ENCODE results near the gene WTAP.
"Not testable (repeated sequence)": the region's sequence is repeated elsewhere in the genome, so short reads cannot be mapped to it uniquely, and the experiment has no call there.

The WTAP gene

GRCh38 chr6:159715166-159715565 lies 12.1 kb upstream of the WTAP start:
- no peak for DNase-seq (ENCODE audit: low read depth)
- no peak overlapping the region for H3K4me3 ChIP-seq (ENCODE audit: low read length)
- TF ChIP-seq CTCF (IDR thresholded peaks at IDR 0.05; ENCODE audit: insufficient read depth, low read depth, low read length, missing control alignments), result no peak

- TF ChIP-seq CTCF (IDR thresholded peaks at IDR 0.05; ENCODE audit: insufficient read depth, low read depth, low read length, missing control alignments), result no peak
- no peak for DNase-seq (ENCODE audit: low read depth)
- no peak overlapping the region for H3K4me3 ChIP-seq (ENCODE audit: low read length)
Measured at GRCh38 chr6:159715605-159716004, 11.7 kb upstream of the WTAP start.

GRCh38 chr6:159716247-159717096 lies 10.8 kb upstream of the WTAP start:
- H3K4me3 ChIP-seq (ENCODE audit: low read length), result no peak overlapping the region
- peak; percentile 96 for DNase-seq (ENCODE audit: low read depth)
- no peak for TF ChIP-seq CTCF (IDR thresholded peaks at IDR 0.05; ENCODE audit: insufficient read depth, low read depth, low read length, missing control alignments)

- no peak overlapping the region for H3K4me3 ChIP-seq (ENCODE audit: low read length)
- no peak for TF ChIP-seq CTCF (IDR thresholded peaks at IDR 0.05; ENCODE audit: insufficient read depth, low read depth, low read length, missing control alignments)
- no peak for DNase-seq (ENCODE audit: low read depth)
Measured at GRCh38 chr6:159718634-159719033, 8.7 kb upstream of the WTAP start.

GRCh38 chr6:159719287-159719686 lies 8.0 kb upstream of the WTAP start:
- H3K4me3 ChIP-seq (ENCODE audit: low read length), result no peak overlapping the region
- DNase-seq (ENCODE audit: low read depth), result no peak
- no peak for TF ChIP-seq CTCF (IDR thresholded peaks at IDR 0.05; ENCODE audit: insufficient read depth, low read depth, low read length, missing control alignments)

- peak; percentile 44 for TF ChIP-seq CTCF (IDR thresholded peaks at IDR 0.05; ENCODE audit: insufficient read depth, low read depth, low read length, missing control alignments)
- H3K4me3 ChIP-seq (ENCODE audit: low read length), result no peak overlapping the region
- peak; percentile 62 for DNase-seq (ENCODE audit: low read depth)
Measured at GRCh38 chr6:159720708-159721107, 6.6 kb upstream of the WTAP start.

GRCh38 chr6:159721981-159722380 lies 5.3 kb upstream of the WTAP start:
- H3K4me3 ChIP-seq (ENCODE audit: low read length); DNase-seq (ENCODE audit: low read depth): not testable (repeated sequence)

Data from epithelial cell of esophagus (primary cell).